Fibroblast of lung (primary cell): Measurements from ENCODE around the gene ANKS1A. TPM values are rescaled to one million over a fixed set of nuclear protein-coding genes. Genes with fewer than 3 reads are reported as not detected.

ENCODE experiments used
- DNase-seq, 2 donors: peaks; one replicate each; pipeline versions ENCODE4 v3.0.0 to v3.0.0-alpha.2; 2010; ENCODE audit warnings: low read depth in 2 of 2
- H2AFZ ChIP-seq: 2 replicates; pipeline ENCODE4 v1.5.1; 2012; ENCODE audit warnings: low read length, control low read depth, inconsistent platforms
- H3K27ac ChIP-seq: 2 replicates; pipeline ENCODE4 v1.5.1; 2011; ENCODE audit warnings: low read length, control low read depth; ENCODE audit not compliant: insufficient read depth
- H3K27me3 ChIP-seq: 2 replicates; pipeline ENCODE4 v1.5.1; 2011; ENCODE audit warnings: mild to moderate bottlenecking, low read length; ENCODE audit not compliant: control insufficient read depth, insufficient read depth
- H3K36me3 ChIP-seq: 2 replicates; pipeline ENCODE4 v1.5.1; 2011; ENCODE audit warnings: low read length; ENCODE audit not compliant: control insufficient read depth, insufficient read depth
- H3K4me1 ChIP-seq: 2 replicates; pipeline ENCODE4 v1.5.1; 2011; ENCODE audit warnings: low read length; ENCODE audit not compliant: control insufficient read depth, insufficient read depth; ENCODE audit errors: extremely low read depth
- H3K4me2 ChIP-seq: 2 replicates; pipeline ENCODE4 v1.5.1; 2011; ENCODE audit warnings: low read length, control low read depth; ENCODE audit not compliant: insufficient read depth; ENCODE audit errors: extremely low read depth
- H3K4me3 ChIP-seq, 4 experiments: fragments of 200-600 bp in 1 of 4; sonication (generic) in 1 of 4; replicated peaks in 1 of 4; 2 replicates each; pipeline ENCODE4 v1.5.1; 2011 to 2016; ENCODE audit warnings: low read length in 4 of 4, low read depth in 3 of 4, mild to moderate bottlenecking in 3 of 4, control low read depth in 2 of 4, inconsistent platforms in 1 of 4, mixed read lengths in 1 of 4; ENCODE audit not compliant: insufficient read depth in 1 of 4; ENCODE audit errors: control extremely low read depth in 1 of 4
- H3K79me2 ChIP-seq: 2 replicates; pipeline ENCODE4 v1.5.1; 2012; ENCODE audit warnings: mild to moderate bottlenecking, low read length, inconsistent platforms; ENCODE audit not compliant: control insufficient read depth, insufficient read depth
- H3K9ac ChIP-seq: 2 replicates; pipeline ENCODE4 v1.5.1; 2011; ENCODE audit warnings: mild to moderate bottlenecking, low read length, control low read depth; ENCODE audit not compliant: insufficient read depth
- H3K9me3 ChIP-seq: 2 replicates; pipeline ENCODE4 v1.5.1; 2012; ENCODE audit warnings: low read depth, low read length; ENCODE audit not compliant: control insufficient read depth, insufficient read depth
- H4K20me1 ChIP-seq: 2 replicates; pipeline ENCODE4 v1.5.1; 2011; ENCODE audit warnings: low read length; ENCODE audit not compliant: control insufficient read depth, insufficient read depth; ENCODE audit errors: extremely low read depth
- CTCF ChIP-seq, 2 donors: IDR thresholded peaks in 1 of 2; conservative IDR thresholded peaks in 1 of 2; 1 replicate in 1 of 2; 2 replicates in 1 of 2; pipeline ENCODE4 v1.5.1; 2011 to 2012; ENCODE audit warnings: low read length in 2 of 2, control low read depth in 1 of 2, inconsistent platforms in 1 of 2, low read depth in 1 of 2, mild to moderate bottlenecking in 1 of 2
- EZH2 ChIP-seq: IDR thresholded peaks from 2 replicates; pipeline ENCODE4 v1.5.1; 2012; ENCODE audit warnings: low read length, control low read depth, mild to moderate bottlenecking; ENCODE audit errors: missing control alignments
- polyA plus RNA-seq, 2 donors: library from polyadenylated mRNA; depleted of rRNA in 1 of 2; stranded (reverse) in 1 of 2; unstranded in 1 of 2; fragments of >200 nt; gene quantifications; 2 replicates each; pipeline ENCODE4 v1.2.1, GENCODE V29; 2011 to 2012; ENCODE audit warnings: missing spikeins in 1 of 2
- total RNA-seq: library from RNA; depleted of rRNA; stranded (reverse); fragments of >200 nt; gene quantifications from 2 replicates; pipeline ENCODE4 v1.2.1, GENCODE V29; 2014

Gene ANKS1A
- total and polyA plus RNA-seq, 2 donors (not counting 1 experiment from before 2014, with no cell fraction given), result 3.6 to 7.8 TPM

- no peak overlapping the region for H3K4me3 ChIP-seq
These were observed 75.5 kb downstream of the ANKS1A start for GRCh38 chr6:34964564-34964963.

GRCh38 chr6:34967461-34967860 lies 78.4 kb downstream of the ANKS1A start:
- Histone ChIP-seq H4K20me1 (no peaks in the 10 kb centered on the region), H3K79me2 (no peaks in the 10 kb centered on the region), H3K4me1 (peaks cover 11% of the 10 kb centered on the region), H2AFZ (no peak overlapping the region), H3K27ac (no peak overlapping the region), H3K9me3 (no peaks in the 10 kb centered on the region), H3K36me3 (no peaks in the 10 kb centered on the region), H3K27me3 (no peaks in the 10 kb centered on the region), H3K4me2 (no peak overlapping the region), H3K4me3 (no peak overlapping the region), H3K9ac (no peak overlapping the region)
- TF ChIP-seq EZH2 (no peak), CTCF (conservative IDR thresholded peaks at IDR 0.05 in 1 of 2, IDR thresholded peaks at IDR 0.05 in 1 of 2; ENCODE audit: low read depth in 1 of 2, low read length in 2 of 2) (no peak)
- DNase-seq, result no peak

More at GRCh38 chr6:34964564-34964963, 75.5 kb downstream of the ANKS1A start:
- no peak overlapping the region for H2AFZ ChIP-seq
- H3K79me2 ChIP-seq, result no peaks in the 10 kb centered on the region
- no peaks in the 10 kb centered on the region for H3K9me3 ChIP-seq
- H3K36me3 ChIP-seq, result no peaks in the 10 kb centered on the region
- peak; percentile 20 to 64 for DNase-seq
- H3K9ac ChIP-seq, result no peak overlapping the region
- H4K20me1 ChIP-seq, result no peaks in the 10 kb centered on the region
- H3K4me1 ChIP-seq, result no peaks in the 10 kb centered on the region
- H3K4me2 ChIP-seq, result no peak overlapping the region
- TF ChIP-seq CTCF (conservative IDR thresholded peaks at IDR 0.05 in 1 of 2, IDR thresholded peaks at IDR 0.05 in 1 of 2; ENCODE audit: low read depth in 1 of 2, low read length in 2 of 2) (no peak), EZH2 (no peak)
- no peaks in the 10 kb centered on the region for H3K27me3 ChIP-seq
- no peak overlapping the region for H3K27ac ChIP-seq

GRCh38 chr6:34969662-34970265 lies 80.7 kb downstream of the ANKS1A start:
- H3K4me3 ChIP-seq, result no peak overlapping the region
- peak in 1 of 2 donors; percentile 29 for DNase-seq

More at GRCh38 chr6:34969662-34970265, 80.7 kb downstream of the ANKS1A start:
- no peaks in the 10 kb centered on the region for H3K79me2 ChIP-seq
- no peak overlapping the region for H3K9ac ChIP-seq
- H3K27ac ChIP-seq, result no peak overlapping the region
- H2AFZ ChIP-seq, result no peak overlapping the region
- H3K36me3 ChIP-seq, result no peaks in the 10 kb centered on the region
- H4K20me1 ChIP-seq, result no peaks in the 10 kb centered on the region
- no peak overlapping the region for H3K4me2 ChIP-seq
- H3K27me3 ChIP-seq, result no peaks in the 10 kb centered on the region
- TF ChIP-seq EZH2 (no peak), CTCF (conservative IDR thresholded peaks at IDR 0.05 in 1 of 2, IDR thresholded peaks at IDR 0.05 in 1 of 2; ENCODE audit: low read depth in 1 of 2, low read length in 2 of 2) (no peak)
- peaks cover 11% of the 10 kb centered on the region for H3K4me1 ChIP-seq
- no peaks in the 10 kb centered on the region for H3K9me3 ChIP-seq
